GM19467 (cell line): Measurements from ENCODE around the gene PRODH2.

Source experiments
- ATAC-seq: cut with Tn5 transposase; IDR thresholded peaks from one replicate; pipeline ENCODE4 v1.9.1; 2021; ENCODE audit warnings: mild to moderate bottlenecking, moderate library complexity; ENCODE audit not compliant: unreplicated experiment

PRODH2 gene

GRCh38 chr19:35764432-35765315 is 48.0 kb downstream of the PRODH2 start:
- no peak for ATAC-seq

DNA sequence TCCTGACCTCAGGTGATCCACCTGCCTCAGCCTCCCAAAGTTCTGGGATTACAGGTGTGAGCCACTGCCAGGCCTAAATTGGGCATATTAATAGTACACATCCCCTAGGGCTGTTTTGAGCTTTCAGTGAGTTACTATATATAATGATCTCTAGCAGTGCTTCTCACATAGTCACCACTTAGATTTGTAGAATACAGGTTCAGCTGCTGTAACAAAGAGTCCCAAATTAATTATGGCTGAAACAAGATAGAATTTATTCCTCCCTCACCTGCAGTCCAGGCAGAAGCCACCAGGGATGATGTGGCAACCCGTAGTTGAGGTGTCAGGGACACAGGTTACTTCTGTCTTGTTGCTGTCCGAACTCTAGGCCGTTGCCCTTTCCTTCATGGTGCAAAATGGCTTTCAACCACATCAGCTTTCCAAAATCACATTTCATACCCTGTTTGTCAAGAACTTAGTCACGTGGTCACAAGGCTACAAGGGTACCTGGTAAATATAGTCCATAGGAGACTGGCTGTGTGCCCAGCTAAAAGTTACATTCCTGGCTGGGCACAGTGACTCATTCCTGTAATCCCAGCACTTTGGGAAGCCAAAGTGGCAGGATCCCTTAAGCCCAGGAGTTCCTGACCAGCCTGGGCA is 51.8 kb downstream of the PRODH2 start:
- no peak for ATAC-seq

- no peak for ATAC-seq
These were observed 52.9 kb downstream of the PRODH2 start for GRCh38 chr19:35759697-35760096.

- peak; percentile 89 for ATAC-seq
These were observed 54.7 kb downstream of the PRODH2 start, which contains the start of gene PROSER3 for GRCh38 chr19:35757749-35758608. Gene PROSER3, plus strand, starts transcription at chr19:35758176. Its CDS starts 40 bp downstream, at chr19:35758216.

- no peak for ATAC-seq
These were observed 55.4 kb downstream of the PRODH2 start for GRCh38 chr19:35757231-35757748.

DNA sequence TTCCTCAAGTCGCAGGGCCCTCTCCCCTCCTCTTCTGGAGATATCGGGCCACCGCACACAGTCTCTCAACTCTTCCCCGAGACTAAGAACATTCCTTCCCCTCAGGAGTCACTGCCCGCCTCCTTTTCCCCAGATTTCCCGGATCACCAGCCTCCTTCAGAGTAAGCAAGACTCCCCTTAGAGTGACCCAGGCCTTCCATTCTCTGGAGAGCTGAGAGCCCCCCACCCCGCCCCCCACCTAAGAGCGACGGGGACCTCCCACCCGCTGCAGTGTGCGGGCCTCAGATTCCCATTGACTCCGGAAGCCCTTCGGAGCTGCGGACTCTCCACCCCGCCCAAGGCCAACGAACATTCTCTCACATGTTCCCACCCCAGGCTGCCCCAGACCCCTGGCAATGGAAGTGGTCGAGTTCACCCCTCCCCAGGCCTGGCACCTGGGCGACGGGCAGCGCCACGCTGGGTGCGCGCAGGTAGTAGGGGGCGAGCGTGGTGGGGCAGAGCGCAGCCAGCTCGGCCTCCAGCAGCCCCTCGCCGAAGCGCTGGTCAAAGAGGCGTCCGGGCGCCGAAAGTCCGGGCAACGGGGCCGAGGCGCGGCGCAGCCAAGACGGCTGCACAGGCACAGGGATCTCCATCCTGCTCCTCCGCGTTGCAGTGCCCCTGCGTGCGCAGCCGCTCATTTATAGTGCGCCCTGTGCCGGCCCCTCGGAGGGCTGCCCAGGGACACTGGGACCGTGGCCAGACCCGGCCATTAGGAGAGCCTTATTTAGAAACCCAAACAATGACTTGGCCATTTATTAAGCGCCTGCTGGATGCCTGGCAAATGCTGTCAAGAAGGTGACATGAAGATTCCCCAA is 56.0 kb downstream of the PRODH2 start, which contains the start of gene HSPB6:
Gene HSPB6 (minus strand): TSS at position 653 of the 854 bp plus-strand sequence. CDS start 21 bp downstream, at position 632.
- ATAC-seq: no peak

GRCh38 chr19:35755550-35756376 is 56.9 kb downstream of the PRODH2 start:
- ATAC-seq: no peak

- no peak for ATAC-seq
These were observed 57.5 kb downstream of the PRODH2 start for GRCh38 chr19:35755131-35755549.

GRCh38 chr19:35754370-35755130 is 58.1 kb downstream of the PRODH2 start:
- no peak for ATAC-seq

DNA sequence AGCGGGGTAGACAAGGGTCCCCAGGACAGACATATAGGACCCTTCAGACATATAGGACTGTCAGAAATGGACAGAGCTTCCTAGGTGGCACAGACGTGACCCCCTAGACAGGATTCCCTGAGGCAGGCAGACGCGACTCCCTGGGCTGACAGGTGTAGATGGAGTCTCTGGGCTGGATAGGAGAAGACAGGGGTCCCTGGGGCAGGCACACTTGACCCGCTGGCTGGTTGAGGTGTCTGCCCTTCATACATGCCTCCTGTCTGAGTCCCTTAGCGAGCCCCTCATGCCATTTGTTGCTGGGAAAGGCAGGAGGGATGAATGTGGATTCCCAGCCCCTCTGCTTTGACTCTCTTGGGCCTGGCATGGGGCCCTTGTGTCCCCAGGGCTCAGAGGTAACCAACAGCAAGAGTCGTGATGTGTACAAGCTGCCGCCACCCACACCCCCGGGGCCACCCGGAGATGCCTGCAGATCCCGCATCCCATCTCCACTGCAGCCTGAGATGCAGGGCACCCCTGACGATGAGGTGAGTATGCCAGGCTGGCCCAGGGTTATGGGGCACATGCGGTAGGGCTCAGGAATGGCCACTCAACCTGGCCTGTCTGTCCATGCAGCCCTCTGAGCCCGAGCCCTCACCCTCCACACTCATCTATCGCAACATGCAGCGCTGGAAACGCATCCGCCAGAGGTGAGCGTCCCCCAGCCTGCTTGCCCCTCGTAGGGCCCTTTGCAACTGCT is 58.8 kb downstream of the PRODH2 start:
- no peak for ATAC-seq

GRCh38 chr19:35752746-35753350 is 59.8 kb downstream of the PRODH2 start:
- ATAC-seq: no peak

DNA sequence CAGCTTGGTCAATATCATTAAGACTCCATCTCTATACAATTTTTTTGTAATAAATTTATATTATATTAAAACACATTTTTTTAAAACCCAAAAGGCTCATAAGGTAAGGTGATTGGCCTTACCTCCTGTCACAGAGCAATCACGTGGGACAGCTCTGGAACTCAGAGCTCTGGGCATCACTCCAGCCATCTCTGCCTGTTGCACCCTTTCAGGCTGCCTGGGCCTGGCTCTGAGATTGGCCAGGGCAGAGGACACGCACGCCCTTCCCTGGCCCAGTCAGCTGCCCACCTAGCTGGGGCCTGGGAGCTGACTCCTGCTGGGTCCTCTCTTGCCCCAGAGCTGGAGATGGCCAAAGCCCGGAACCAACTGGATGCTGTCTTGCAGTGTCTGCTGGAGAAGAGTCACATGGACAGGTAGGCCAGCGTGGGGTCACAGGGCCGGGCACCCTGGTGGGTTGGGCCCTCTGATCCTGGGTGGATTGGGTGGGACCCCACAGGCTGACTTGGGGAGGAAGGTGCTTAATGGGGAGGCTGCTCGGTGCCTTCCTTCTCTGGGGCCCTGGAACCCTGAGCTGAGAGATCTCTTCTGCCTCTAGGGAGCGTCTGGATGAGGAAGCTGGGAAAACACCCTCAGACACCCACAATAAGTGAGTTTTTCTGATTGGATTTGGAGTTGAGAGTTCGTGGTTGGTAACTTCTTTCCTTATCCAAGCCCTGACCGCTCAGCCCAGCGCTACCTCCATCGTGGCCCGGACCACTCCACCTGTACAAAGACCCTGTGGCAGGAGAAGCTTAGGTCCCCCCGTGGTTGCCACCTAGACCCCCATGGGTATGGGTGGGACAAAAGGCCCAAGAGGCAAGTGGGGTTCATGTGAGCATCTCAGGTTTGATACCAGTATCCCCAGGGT is 60.6 kb downstream of the PRODH2 start:
- no peak for ATAC-seq

- ATAC-seq: no peak
These were observed 62.5 kb downstream of the PRODH2 start for GRCh38 chr19:35750167-35750566.
